Mucosa of stomach (tissue), 1 donor: ENCODE results near the gene CAMK2A.

Experiments used
- H3K27me3 ChIP-seq: one replicate; pipeline ENCODE4 v1.7.0; 2013; ENCODE audit warnings: mild to moderate bottlenecking, low read length; ENCODE audit not compliant: control insufficient read depth, insufficient read depth
- H3K36me3 ChIP-seq: one replicate; pipeline ENCODE4 v1.7.0; 2013; ENCODE audit warnings: low read length; ENCODE audit not compliant: control insufficient read depth, insufficient read depth
- H3K4me1 ChIP-seq: one replicate; pipeline ENCODE4 v1.7.0; 2013; ENCODE audit warnings: mild to moderate bottlenecking, low read length; ENCODE audit not compliant: control insufficient read depth, insufficient read depth
- H3K4me3 ChIP-seq: one replicate; pipeline ENCODE4 v1.7.0; 2013; ENCODE audit warnings: low read length
- H3K9ac ChIP-seq: one replicate; pipeline ENCODE4 v1.7.0; 2013; ENCODE audit warnings: mild to moderate bottlenecking, low read length, moderate library complexity
- H3K9me3 ChIP-seq: one replicate; pipeline ENCODE4 v1.7.0; 2013; ENCODE audit warnings: mild to moderate bottlenecking, low read length, moderate library complexity; ENCODE audit not compliant: control insufficient read depth
- donor health status: Pancreatic carcinoma.

CAMK2A gene

DNA sequence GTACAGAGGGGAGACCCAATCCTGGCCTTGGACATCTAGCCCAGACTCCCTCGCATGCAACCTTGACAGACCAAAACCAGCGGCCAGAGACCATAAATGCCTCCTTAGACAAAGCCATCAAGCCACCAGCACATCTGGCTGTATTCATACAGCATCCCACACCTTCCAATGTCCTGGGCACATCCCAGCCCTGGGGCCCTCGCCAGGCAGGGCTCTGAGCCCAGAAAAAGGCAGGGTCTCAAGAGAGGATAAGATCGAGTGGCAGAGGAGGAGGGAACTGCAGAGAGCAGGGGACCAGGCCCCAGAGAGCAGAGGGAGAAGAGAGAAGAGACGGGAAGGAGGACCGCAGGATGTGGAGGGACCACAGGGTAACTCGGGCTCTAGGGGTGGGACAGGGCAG is 45.4 kb downstream of the CAMK2A start:
- no peaks in the 10 kb centered on the region for H3K4me1 ChIP-seq
- no peaks in the 10 kb centered on the region for H3K9me3 ChIP-seq
- H3K27me3 ChIP-seq: no peaks in the 10 kb centered on the region
- H3K9ac ChIP-seq: no peak overlapping the region
- H3K36me3 ChIP-seq: no peaks in the 10 kb centered on the region
- H3K4me3 ChIP-seq: no peak overlapping the region

DNA sequence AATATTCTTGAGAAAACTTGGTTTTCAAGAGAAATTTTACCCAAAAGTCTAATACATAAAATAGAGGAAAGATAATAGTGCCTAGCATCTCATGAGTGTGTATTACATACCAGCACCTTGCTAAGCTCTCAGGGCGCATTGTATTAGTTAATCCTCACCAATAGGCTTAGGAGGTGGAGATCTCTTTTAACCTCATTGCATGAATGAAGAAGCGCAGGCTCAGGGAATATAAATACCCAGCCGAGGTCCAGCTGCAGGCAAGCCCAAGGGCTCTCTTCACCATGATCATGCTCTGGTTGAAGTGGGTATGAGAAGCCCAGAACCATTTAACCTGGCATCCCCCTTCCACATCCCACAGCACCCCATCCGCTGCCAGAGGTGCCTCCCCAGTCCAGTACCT is 46.0 kb downstream of the CAMK2A start:
- Histone ChIP-seq H3K4me1 (no peaks in the 10 kb centered on the region), H3K9me3 (no peaks in the 10 kb centered on the region), H3K27me3 (no peaks in the 10 kb centered on the region), H3K4me3 (no peak overlapping the region), H3K36me3 (no peaks in the 10 kb centered on the region), H3K9ac (no peak overlapping the region)

DNA sequence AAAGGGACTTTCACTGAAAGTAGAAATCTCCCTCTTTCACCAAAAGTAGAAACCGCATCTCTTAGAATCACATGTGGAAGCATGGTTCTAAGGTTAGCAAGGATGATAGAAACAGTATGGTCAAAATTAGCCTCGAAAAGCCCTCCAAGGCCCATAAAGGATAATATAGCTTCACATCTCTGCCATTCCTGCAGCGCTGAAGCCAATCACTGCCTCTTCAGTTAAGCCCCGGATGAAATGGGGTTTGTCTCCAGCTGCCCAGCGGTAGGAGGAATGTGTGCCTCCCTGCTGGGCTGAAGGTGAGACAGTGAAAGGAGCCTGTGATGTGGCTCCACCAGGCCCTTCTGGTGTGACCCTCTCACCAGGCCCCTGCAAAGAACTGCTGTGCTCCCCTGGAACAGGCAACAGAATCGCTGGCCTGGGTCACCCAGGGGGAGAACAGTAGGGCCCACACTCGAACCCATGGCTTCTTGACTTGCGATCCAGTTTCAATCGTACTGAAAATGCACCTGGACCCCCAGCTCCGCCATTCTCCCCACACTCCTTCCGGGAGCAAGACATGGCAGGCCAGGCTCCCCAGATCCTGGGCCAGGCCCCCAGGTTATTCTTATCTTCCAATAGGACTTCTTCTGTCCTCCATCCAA is 47.2 kb downstream of the CAMK2A start:
- Histone ChIP-seq H3K27me3 (no peaks in the 10 kb centered on the region), H3K4me1 (no peaks in the 10 kb centered on the region)

DNA sequence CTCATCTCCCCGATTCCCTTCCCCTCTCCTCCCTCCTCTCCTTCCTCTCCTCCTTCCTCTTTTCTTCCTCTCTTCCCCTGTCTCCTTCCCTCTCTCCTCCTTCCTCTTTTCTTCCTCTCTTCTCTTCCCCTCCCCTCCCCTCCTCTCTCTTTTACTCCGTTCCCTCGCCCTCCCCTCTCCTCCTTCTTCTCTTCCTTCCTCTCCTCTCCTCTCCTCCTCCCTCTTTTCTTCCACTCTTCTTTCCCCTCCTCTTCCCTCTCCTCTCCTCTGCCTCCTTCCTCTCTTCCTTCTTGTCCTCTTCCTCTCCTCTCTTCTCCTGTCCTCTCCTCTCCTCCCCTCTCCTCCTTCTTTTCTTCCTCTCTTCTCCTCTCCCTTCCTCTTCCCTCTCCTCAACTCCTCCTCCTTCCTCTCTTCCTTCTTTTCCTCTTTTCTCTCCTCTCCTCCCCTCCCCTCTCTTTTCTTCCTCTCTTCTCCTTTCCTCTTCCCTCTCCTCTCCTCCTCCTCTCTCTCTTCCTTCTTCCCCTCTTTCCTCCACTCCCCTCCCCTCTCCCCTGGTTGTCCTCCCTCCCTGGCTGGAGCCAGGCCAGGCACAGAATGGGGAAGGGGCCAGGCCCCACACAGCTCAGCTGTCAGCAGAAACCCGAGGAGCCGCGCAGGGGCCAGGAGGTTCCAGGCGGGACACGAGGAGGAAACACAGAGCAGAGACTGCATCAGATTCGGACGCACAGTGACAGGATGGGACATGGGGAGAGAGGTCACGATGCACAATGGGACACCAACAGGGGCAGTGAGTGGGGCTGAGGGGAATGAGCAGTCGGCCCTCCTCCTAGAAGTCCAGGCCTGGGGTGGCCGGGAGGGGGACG is 48.0 kb downstream of the CAMK2A start:
- no peak overlapping the region for H3K4me3 ChIP-seq
- no peaks in the 10 kb centered on the region for H3K36me3 ChIP-seq
- no peak overlapping the region for H3K9ac ChIP-seq
- no peaks in the 10 kb centered on the region for H3K27me3 ChIP-seq
- no peaks in the 10 kb centered on the region for H3K9me3 ChIP-seq
- H3K4me1 ChIP-seq: no peaks in the 10 kb centered on the region

More for the DNA sequence above, 47.2 kb downstream of the CAMK2A start:
- no peak overlapping the region for H3K4me3 ChIP-seq
- no peaks in the 10 kb centered on the region for H3K9me3 ChIP-seq
- H3K36me3 ChIP-seq: no peaks in the 10 kb centered on the region
- no peak overlapping the region for H3K9ac ChIP-seq

DNA sequence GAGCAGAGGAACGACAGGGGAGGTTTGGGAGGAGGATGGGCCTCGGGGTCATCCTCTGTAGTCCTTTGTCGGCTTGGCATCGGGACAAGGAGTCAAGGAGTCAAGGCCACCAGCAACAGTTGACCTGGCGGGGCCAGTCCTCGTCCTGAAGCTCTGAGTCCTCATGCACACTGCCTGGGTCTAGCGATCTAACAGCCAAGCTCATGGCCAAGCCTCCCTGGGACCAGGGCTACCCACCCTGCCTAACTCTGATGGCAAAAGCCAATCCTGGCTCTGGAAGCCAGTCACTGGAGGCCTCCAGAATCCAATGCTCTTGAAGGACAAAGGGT is 49.8 kb downstream of the CAMK2A start:
- H3K27me3 ChIP-seq: no peaks in the 10 kb centered on the region
- no peaks in the 10 kb centered on the region for H3K36me3 ChIP-seq
- H3K9ac ChIP-seq: no peak overlapping the region
- H3K9me3 ChIP-seq: no peaks in the 10 kb centered on the region
- H3K4me3 ChIP-seq: no peak overlapping the region
- H3K4me1 ChIP-seq: no peaks in the 10 kb centered on the region

DNA sequence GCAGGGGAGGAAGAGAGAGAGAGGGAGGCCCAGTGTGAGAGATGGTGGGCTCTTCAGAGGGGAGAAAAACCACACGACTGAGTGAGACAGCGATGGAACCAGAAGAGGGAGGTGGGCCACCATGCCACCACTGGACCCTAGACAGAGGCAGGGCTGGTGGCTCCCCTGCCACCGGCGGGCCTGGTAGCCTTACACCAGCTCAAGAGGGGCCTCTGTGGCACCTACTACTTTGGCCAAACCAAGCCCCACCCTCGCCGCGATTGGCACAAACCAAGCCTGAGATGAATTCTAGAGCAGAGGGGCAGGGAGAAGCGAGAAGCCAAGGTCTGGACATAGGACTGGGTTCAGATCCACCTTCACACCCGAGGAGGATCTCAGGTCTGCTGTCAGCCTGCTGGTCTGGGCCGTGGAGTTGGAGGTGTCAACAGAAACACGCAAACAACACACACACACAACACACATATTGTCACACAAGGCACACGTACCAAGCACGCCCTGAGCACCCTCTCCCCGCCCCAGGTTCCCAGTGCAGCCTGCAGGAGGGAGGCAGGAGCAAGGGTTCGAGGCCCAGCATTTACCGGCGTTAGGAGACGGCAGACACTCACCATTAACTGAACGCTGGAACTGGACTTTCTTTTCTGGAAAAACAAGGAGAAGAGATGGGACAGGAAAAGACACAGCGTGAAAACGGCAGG is 50.3 kb downstream of the CAMK2A start:
- no peaks in the 10 kb centered on the region for H3K9me3 ChIP-seq
- no peaks in the 10 kb centered on the region for H3K36me3 ChIP-seq
- H3K9ac ChIP-seq: no peak overlapping the region
- no peaks in the 10 kb centered on the region for H3K27me3 ChIP-seq
- no peaks in the 10 kb centered on the region for H3K4me1 ChIP-seq
- no peak overlapping the region for H3K4me3 ChIP-seq

DNA sequence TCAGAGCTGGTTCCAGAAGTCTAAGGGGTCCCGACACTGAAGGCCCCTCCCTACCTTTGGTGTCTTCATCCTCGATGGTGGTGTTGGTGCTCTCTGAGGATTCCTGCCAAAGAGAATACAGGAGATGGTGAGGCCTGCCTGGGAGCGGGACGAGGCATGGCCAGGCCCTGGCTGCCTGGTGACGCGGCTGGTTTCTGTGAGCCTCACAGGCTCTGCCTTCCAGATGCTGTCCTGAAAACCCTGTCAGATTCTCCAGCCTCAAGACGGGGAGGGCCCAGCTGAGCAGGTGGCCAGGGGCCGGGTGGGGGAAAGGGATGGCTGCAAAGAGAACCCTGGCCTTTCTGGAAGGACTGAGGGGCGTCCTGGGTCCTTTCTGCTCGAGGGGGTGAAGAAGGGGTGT is 50.9 kb downstream of the CAMK2A start:
- Histone ChIP-seq H3K9ac (no peak overlapping the region), H3K9me3 (no peaks in the 10 kb centered on the region), H3K4me1 (no peaks in the 10 kb centered on the region), H3K36me3 (no peaks in the 10 kb centered on the region), H3K4me3 (no peak overlapping the region), H3K27me3 (no peaks in the 10 kb centered on the region)

DNA sequence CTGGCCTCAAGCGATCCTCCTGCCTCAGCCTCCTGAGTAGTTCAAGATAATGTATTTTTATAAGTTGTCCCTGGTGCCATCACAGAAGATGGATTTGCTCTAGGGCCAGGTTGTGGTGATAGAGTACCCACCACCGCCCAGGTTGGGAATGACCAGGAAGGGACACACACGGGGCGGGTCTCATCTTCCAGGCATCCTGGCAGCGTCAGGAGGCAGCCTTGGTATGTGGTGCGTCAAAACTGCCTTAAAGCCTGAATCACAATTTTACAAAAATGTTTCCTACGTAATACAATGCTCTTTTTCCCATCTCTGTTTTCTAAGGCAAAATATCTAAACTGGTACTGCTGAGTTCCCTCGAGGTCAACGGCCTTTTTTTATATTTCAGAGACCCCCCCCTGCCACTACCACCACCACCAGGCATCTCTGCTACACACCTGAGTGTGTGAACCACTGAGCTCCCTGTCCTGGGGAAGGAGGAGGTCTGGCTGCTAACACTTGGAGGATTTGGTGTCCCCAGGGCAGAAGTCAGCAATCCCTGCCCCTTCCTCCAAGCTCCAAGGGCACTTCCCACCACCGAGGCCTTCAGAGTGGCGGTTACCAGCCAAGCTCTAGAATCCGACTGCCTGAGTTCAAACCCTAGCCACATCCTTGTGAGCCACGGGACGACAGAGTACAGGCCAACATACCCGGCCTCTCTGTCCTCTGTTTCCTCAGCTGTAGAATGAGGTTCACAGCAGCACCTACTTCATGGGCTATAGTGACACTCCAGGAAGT is 52.4 kb downstream of the CAMK2A start:
- Histone ChIP-seq H3K9me3 (no peaks in the 10 kb centered on the region), H3K27me3 (no peaks in the 10 kb centered on the region), H3K9ac (no peak overlapping the region), H3K4me3 (no peak overlapping the region), H3K4me1 (no peaks in the 10 kb centered on the region), H3K36me3 (no peaks in the 10 kb centered on the region)

DNA sequence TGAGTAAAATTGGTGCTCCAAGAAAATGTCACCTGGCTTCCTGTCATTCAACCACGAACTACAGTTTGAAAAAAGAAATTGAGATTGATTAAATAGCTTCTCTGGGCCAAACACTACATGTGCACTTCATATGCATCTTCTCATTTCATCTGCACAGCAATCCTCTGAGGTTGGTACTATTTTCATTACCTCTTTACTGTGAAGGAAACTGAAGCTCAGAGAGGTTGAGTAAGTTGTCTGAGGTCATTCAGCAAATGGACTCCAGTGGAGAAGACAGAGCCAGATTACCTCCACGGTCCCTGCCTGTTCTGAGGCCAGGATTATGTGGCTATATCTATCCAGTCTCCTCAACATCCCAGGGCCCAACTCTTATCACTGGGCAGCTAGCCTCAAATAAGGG is 53.3 kb downstream of the CAMK2A start:
- Histone ChIP-seq H3K9me3 (no peaks in the 10 kb centered on the region), H3K4me1 (no peaks in the 10 kb centered on the region)

DNA sequence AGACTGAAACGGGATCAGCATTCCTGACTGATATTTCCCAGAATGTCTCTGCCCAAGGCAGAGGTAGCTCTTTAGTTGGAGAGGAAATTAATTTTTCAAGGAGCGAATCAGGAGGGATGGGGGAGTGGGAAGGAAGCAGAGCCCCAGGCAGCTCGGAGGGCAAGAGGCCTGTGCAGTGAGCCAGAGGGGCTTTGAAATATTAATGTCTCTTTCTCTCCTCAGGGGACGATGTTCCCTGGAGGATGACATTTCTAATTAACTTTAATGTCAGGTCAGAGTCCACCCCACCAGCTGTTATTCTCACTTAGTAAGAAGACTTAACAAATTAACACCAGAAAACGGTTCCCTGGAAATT is 54.1 kb downstream of the CAMK2A start:
- no peak overlapping the region for H3K9ac ChIP-seq
- H3K36me3 ChIP-seq: no peaks in the 10 kb centered on the region
- H3K4me1 ChIP-seq: no peaks in the 10 kb centered on the region
- no peaks in the 10 kb centered on the region for H3K27me3 ChIP-seq
- H3K9me3 ChIP-seq: no peaks in the 10 kb centered on the region
- no peak overlapping the region for H3K4me3 ChIP-seq

More for the DNA sequence above, 53.3 kb downstream of the CAMK2A start:
- Histone ChIP-seq H3K27me3 (no peaks in the 10 kb centered on the region), H3K4me3 (no peak overlapping the region), H3K9ac (no peak overlapping the region), H3K36me3 (no peaks in the 10 kb centered on the region)

DNA sequence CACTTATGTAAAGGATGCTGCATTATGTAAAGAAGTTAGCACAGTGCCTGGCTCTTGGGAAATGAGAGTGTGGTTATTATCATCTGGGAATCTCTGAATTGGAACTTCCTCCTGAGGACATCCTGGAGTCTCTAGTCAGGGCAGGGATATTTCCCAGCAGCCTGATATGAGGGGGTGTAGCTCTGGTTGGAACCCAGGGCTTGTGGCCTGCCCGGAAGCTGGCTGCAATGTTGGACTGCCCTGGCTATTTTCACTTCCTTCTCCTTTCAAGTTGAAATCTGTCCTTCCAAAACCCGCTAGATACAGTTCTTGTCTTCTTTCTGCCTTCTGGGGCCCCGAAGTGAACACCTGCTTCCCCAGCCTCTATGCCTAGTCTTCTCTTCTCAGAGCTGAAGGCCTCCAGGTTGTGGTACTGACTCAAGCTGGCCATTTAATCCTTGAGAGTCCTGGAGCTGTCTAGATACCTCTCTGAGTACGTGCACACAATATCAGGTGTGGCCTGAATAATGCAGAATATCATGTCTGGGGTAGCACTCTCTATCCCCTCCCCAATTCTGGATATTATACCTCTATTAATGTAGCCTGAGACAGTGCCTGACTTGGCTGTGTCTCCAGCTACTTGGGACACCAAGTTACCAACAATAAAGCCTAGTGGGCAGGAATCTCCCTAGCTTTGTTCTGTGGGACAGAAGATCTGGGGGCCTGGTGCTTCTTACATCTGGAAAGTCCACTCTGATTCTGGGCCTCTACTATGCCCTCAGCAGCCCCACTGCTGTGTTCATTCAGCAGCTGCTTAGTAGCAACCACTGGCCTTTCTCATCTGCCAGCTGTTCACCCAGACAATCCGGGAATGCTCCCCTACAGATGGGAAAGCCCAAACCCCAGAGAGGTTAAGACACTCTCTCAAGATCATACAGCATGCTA is 54.7 kb downstream of the CAMK2A start:
- Histone ChIP-seq H3K27me3 (no peaks in the 10 kb centered on the region), H3K4me1 (no peaks in the 10 kb centered on the region), H3K9ac (no peak overlapping the region), H3K4me3 (no peak overlapping the region), H3K36me3 (no peaks in the 10 kb centered on the region), H3K9me3 (no peaks in the 10 kb centered on the region)
